ENCODE measurements around the gene NFATC2IP.
A peak's percentile ranks its signal among the peaks of the same experiment; 100 is the strongest.
"Not testable (repeated sequence)": the region's sequence is repeated elsewhere in the genome, so short reads cannot be mapped to it uniquely, and the experiment has no call there.

NFATC2IP gene

DNA sequence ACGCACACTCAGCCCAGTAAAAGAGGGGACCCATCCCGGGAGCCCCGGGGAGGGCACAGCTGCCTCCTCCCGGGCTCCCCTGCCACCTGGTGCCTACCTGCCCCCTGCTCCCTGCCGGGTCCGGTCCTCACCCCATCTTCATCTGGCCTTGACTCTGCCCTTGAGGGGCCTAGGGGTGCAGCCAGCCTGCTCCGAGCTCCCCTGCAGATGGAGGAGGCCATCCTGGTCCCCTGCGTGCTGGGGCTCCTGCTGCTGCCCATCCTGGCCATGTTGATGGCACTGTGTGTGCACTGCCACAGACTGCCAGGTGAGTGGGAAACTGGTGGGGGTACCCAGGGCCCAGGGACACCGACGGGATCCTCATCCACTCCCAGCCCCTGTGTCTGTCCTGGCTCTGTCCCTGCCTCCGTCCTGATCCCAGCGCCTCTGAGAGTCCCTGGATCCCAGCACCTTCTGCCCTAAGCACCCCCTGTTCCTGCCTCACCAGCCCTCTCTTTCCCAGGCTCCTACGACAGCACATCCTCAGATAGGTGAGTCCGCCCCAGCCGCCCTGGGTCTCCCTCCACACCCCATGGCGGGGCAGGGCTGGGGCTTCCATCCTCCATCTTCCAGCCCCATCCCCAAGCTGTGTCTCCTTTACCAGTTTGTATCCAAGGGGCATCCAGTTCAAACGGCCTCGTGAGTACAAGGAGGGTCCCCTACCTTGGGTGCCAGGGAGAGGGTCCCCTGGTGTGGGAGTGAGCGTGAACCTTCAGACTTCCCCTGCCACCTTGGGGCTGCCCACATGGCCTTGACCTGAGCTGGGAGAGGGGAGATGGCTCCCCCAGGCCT lies 34.7 kb downstream of the NFATC2IP start:
- in situ Hi-C loops (cut with HindIII; ENCODE audit: low pct_ligation_motif_present, low pct_unique_long_range_greater_than_20kb, low sequenced_read_pairs), result no loop called here
- DNase-seq, result peak; percentile 13

- DNase-seq, result no peak
- in situ Hi-C loops (cut with HindIII; ENCODE audit: low pct_ligation_motif_present, low pct_unique_long_range_greater_than_20kb, low sequenced_read_pairs), result no loop called here
Measured at GRCh38 chr16:28986046-28986445, 35.3 kb downstream of the NFATC2IP start.

- in situ Hi-C loops (cut with HindIII; ENCODE audit: low pct_ligation_motif_present, low pct_unique_long_range_greater_than_20kb, low sequenced_read_pairs), result no loop called here
- DNase-seq, result no peak
Measured at GRCh38 chr16:28986492-28986891, 35.8 kb downstream of the NFATC2IP start.

GRCh38 chr16:28987170-28987853 lies 36.6 kb downstream of the NFATC2IP start:
- in situ Hi-C loops (cut with HindIII; ENCODE audit: low pct_ligation_motif_present, low pct_unique_long_range_greater_than_20kb, low sequenced_read_pairs), result no loop called here
- DNase-seq, result no peak

GRCh38 chr16:28989363-28989762 lies 38.6 kb downstream of the NFATC2IP start:
- DNase-seq, result no peak
- in situ Hi-C loops (cut with HindIII; ENCODE audit: low pct_ligation_motif_present, low pct_unique_long_range_greater_than_20kb, low sequenced_read_pairs), result no loop called here

- peak; percentile 19 for DNase-seq
- in situ Hi-C loops (cut with HindIII; ENCODE audit: low pct_ligation_motif_present, low pct_unique_long_range_greater_than_20kb, low sequenced_read_pairs), result no loop called here
Measured at GRCh38 chr16:28990375-28991040, 39.8 kb downstream of the NFATC2IP start.

DNA sequence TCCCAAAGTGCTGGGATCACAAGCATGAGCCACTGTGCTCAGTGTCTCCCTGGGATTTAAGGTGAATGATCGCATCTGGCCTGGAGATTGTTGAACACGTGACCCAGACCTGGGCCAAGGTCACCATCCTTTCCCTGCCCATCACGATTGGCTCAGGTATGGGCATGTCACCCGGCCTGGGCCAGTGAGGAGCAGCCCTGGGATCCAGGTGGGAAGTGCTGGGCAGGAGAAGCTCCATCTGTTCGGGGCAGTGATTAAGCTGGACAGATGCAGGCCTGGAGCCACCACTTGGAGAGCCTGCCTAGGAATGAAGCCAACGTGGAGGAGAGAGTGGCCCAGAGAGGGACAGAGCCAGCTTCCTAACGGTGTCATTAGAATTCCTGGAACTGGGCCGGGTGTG lies 41.0 kb downstream of the NFATC2IP start:
- DNase-seq, result no peak
- in situ Hi-C loops (cut with HindIII; ENCODE audit: low pct_ligation_motif_present, low pct_unique_long_range_greater_than_20kb, low sequenced_read_pairs), result no loop called here

DNA sequence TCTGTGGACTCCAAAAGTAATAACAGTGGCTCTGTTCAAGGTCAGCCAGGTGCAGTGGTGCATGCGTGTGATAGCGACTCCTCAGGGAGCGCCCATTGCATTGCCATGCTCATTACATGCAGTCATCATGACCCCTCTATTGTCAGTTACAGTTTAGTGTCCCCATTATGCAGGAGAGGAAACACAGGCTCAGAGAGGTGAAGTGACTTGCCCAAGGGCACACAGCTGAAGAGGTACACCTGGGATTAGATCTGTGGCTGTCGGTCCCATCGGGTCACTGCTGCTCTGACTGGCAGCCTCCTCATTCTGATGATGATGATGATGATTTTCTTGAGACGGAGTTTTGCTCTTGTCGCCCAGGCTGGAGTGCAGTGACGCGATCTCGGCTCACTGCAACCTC lies 41.8 kb downstream of the NFATC2IP start:
- in situ Hi-C loops (cut with HindIII; ENCODE audit: low pct_ligation_motif_present, low pct_unique_long_range_greater_than_20kb, low sequenced_read_pairs), result no loop called here
- no peak for DNase-seq

- in situ Hi-C loops (cut with HindIII; ENCODE audit: low pct_ligation_motif_present, low pct_unique_long_range_greater_than_20kb, low sequenced_read_pairs), result no loop called here
- no peak for DNase-seq
Measured at GRCh38 chr16:28998837-28999236, 48.1 kb downstream of the NFATC2IP start.

DNA sequence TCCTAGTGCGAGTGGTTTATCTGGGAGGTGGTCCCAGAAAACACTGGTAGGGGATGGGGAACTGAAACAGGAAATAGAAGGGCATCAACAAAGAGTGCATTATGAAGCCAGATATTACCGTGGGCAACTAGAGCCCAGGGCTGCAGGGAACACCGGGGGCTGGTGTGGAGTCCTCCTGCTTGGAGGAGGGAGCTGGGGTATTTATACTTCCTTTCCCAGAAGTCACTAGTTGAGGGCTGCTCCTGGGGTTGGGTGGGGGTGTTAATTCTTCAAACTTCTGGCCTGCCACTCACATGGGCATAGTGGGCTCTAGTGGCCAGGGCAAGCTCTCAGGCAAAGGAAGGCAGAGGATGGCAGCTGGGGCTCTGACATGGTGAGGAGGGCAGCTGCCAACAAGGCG lies 48.8 kb downstream of the NFATC2IP start:
- DNase-seq, result no peak
- in situ Hi-C loops (cut with HindIII; ENCODE audit: low pct_ligation_motif_present, low pct_unique_long_range_greater_than_20kb, low sequenced_read_pairs), result no loop called here

DNA sequence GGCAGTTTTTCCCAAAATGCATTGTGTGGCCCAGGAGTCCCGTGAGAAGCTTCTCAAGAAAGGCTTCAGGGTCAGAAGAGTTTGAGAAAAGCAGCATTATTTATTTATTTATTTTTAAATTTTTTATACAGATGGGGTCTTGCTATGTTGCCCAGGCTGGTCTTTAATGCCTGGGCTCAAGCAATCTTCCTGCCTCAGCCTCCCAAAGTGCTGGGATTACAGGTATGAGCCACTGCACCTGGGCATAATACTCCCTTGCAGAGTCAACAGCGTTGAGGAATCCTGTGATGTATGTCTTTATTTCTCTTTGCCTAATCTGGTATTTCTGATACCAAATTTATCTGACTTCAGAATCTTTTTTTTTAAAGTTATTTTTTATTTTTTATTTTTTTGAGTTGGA lies 49.3 kb downstream of the NFATC2IP start:
- in situ Hi-C loops (cut with HindIII; ENCODE audit: low pct_ligation_motif_present, low pct_unique_long_range_greater_than_20kb, low sequenced_read_pairs), result no loop called here
- no peak for DNase-seq

DNA sequence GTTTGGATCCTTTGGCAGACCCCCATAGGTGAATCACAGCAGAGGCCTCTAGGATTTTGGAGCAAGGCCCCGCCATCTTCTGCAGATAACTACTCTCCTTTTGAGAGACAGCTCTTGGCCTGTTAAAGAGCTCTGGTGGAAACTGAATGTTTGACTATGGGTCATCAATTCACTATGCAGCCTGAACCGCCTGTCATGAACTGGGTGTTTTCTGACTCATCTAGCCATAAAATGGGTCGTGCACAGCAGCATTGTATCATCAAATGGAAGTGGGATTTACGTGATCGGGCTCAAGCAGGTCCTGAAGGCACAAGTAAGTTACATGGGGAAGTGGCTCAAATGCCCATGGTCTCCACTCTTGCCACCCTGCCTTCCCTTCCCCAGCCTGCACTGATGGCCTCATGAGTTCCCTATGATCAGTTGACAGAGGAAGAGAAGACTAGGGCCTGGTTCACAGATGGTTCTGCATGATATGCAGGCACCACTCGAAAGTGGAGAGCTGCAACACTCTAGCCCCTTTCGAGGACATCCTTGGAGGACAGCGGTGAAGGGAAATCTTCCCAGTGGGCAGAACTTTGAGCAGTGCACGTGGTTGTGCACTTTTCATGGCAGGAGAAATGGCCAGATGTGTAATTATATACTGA lies 53.9 kb downstream of the NFATC2IP start:
- DNase-seq; in situ Hi-C loops (cut with HindIII; ENCODE audit: low pct_ligation_motif_present, low pct_unique_long_range_greater_than_20kb, low sequenced_read_pairs): not testable (repeated sequence)

DNA sequence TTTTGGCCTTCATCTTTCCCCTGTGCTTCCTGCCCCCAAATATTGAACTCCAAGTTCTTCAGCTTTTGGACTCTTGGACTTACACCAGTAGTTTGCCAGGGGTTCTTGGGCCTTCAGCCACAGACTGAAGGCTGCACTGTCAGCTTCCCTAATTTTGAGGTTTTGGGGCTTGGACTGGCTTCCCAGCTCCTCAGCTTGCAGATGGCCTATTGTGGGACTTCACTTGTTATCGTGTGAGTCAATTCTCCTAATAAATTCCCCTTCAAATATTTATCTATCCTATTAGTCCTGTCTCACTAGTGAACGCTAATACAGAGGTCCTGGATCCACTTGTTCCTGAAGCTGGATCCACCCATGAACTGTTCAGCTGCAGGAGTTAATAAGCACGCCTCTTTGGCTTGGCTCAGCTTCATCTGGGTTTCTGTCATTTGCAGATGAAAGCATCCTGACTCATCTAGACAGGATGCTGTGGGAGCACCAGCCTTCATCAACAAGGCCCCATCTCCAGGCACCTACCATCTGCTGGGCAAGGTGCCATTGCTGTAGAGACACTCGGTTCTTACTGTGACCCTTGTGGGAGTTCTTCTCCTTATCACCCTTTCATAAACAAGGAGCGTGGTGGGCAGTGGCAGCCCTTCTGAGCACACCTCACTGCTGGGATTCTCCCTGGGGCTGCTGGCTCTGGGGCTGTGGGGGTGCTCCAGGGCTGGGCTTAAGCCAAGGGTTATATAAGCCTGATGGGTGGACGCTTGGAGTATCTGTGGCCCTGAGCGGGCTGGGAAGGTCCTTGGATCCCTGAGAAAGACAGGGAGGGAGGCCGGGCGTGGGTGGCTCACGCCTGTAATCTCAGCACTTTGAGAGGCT lies 57.2 kb downstream of the NFATC2IP start:
- peak; percentile 45 for DNase-seq
- in situ Hi-C loops (cut with HindIII; ENCODE audit: low pct_ligation_motif_present, low pct_unique_long_range_greater_than_20kb, low sequenced_read_pairs), result no loop called here

- in situ Hi-C loops (cut with HindIII; ENCODE audit: low pct_ligation_motif_present, low pct_unique_long_range_greater_than_20kb, low sequenced_read_pairs), result no loop called here
- no peak for DNase-seq
Measured at GRCh38 chr16:29009050-29009837, 58.5 kb downstream of the NFATC2IP start.

GRCh38 chr16:29009838-29010166 lies 59.1 kb downstream of the NFATC2IP start:
- DNase-seq, result no peak
- in situ Hi-C loops (cut with HindIII; ENCODE audit: low pct_ligation_motif_present, low pct_unique_long_range_greater_than_20kb, low sequenced_read_pairs), result no loop called here

DNA sequence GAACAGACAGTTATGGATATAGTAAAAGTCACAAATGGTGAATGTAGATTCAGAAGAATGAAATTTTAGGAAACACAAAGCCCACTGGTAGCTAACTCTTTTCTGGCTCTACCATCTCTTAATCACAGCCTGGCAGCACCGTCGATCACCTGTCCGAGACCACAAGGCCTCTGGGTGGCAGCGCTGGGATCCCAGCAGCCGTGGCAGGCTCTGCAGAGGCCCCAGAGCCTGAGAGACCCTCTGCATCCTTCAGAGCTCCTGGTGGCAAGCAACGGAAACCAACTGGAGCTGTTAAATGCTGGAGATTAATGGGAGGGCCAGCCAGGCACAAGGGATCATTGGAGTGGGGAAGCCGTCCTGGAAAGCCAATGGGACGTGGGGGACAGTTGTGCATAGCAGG lies 60.4 kb downstream of the NFATC2IP start:
- DNase-seq, result no peak
- in situ Hi-C loops (cut with HindIII; ENCODE audit: low pct_ligation_motif_present, low pct_unique_long_range_greater_than_20kb, low sequenced_read_pairs), result no loop called here

GRCh38 chr16:29011851-29012250 lies 61.1 kb downstream of the NFATC2IP start:
- in situ Hi-C loops (cut with HindIII; ENCODE audit: low pct_ligation_motif_present, low pct_unique_long_range_greater_than_20kb, low sequenced_read_pairs), result no loop called here

More at GRCh38 chr16:29011851-29012250, 61.1 kb downstream of the NFATC2IP start:
- DNase-seq, result no peak

Measured in ACHN (cell line).